ENCODE results near the gene HSD17B1.

Gene HSD17B1

DNA sequence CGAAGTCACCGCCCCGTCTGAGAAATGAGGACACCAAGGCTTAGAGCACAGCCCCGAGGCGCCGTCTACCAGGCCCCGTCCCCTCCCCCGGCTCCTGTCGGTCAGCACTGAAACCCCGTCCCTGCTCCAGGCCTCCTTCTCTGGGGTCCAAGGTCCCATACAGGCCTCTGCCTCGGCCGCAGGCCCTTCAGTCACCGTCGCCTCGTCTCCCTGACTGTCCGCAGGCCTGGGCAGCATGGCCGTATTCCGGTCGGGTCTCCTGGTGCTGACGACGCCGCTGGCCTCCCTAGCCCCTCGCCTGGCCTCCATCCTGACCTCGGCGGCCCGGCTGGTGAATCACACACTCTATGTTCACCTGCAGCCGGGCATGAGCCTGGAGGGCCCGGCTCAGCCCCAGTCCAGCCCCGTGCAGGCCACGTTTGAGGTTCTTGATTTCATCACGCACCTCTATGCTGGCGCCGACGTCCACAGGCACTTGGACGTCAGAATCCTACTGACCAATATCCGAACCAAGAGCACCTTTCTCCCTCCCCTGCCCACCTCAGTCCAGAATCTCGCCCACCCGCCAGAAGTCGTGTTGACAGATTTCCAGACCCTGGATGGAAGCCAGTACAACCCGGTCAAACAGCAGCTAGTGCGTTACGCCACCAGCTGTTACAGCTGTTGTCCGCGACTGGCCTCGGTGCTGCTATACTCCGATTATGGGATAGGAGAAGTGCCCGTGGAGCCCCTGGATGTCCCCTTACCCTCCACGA is 9.8 kb downstream of the HSD17B1 start:
- H3K9ac ChIP-seq (ENCODE audit: low read length) = peak overlapping the region; percentile 85
- peak overlapping the region; percentile 80 for H3K4me2 ChIP-seq (ENCODE audit: low read depth, low read length, poor library complexity, severe bottlenecking)
- H3K4me3 ChIP-seq (ENCODE audit: insufficient read depth, low read length, poor library complexity, severe bottlenecking) = peak overlapping the region; percentile 66
- H4K20me1 ChIP-seq (ENCODE audit: low read depth, low read length) = no peaks in the 10 kb centered on the region
- no peaks in the 10 kb centered on the region for H3K9me3 ChIP-seq (ENCODE audit: insufficient read depth, low read length)
- no peaks in the 10 kb centered on the region for H3K36me3 ChIP-seq (ENCODE audit: low read length)
- no peaks in the 10 kb centered on the region for H3K27me3 ChIP-seq (ENCODE audit: low read length)
- peaks cover 5% of the 10 kb centered on the region; the same call in 1 of the 2 replicates for H3F3A ChIP-seq (ENCODE audit: insufficient read depth)
- TF ChIP-seq EZH2phosphoT487 (conservative IDR thresholded peaks at IDR 0.05; ENCODE audit: low read length) = no peak
- no peak for TF ChIP-seq CTCF (IDR thresholded peaks at IDR 0.05; ENCODE audit: insufficient read depth, low read length, poor library complexity, severe bottlenecking)
- peak overlapping the region; percentile 59 for H3K27ac ChIP-seq (ENCODE audit: low read depth, low read length)
- no peaks in the 10 kb centered on the region for H3K9me2 ChIP-seq (replicated peaks; ENCODE audit: insufficient read depth, low read length)
- H3K79me2 ChIP-seq (ENCODE audit: insufficient read depth, low read length) = peaks cover 32% of the 10 kb centered on the region
- H2AFZ ChIP-seq (ENCODE audit: low read depth, low read length, severe bottlenecking) = no peak overlapping the region

DNA sequence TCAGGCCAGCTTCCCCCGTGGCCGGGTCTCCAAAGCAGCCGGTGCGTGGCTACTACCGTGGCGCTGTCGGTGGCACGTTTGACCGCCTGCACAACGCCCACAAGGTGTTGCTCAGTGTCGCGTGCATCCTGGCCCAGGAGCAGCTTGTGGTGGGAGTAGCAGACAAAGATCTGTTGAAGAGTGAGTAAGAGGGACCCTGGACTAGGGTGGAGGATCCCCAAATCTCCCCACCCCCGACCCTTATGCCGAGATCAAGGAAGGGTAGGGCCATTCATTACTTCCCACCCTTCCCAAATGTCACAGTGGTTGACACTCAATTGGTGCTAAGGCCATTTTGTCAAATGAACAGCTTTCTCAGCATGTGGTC is 10.4 kb downstream of the HSD17B1 start:
- H3K4me3 ChIP-seq (ENCODE audit: insufficient read depth, low read length, poor library complexity, severe bottlenecking) = peak overlapping the region; percentile 66
- H3K9me3 ChIP-seq (ENCODE audit: insufficient read depth, low read length) = no peaks in the 10 kb centered on the region
- H3K9ac ChIP-seq (ENCODE audit: low read length) = peak overlapping the region; percentile 85
- H3K27me3 ChIP-seq (ENCODE audit: low read length) = no peaks in the 10 kb centered on the region
- peaks cover 5% of the 10 kb centered on the region; the same call in 1 of the 2 replicates for H3F3A ChIP-seq (ENCODE audit: insufficient read depth)
- peaks cover 36% of the 10 kb centered on the region for H3K79me2 ChIP-seq (ENCODE audit: insufficient read depth, low read length)
- no peak overlapping the region for H2AFZ ChIP-seq (ENCODE audit: low read depth, low read length, severe bottlenecking)
- H3K27ac ChIP-seq (ENCODE audit: low read depth, low read length) = peak overlapping the region; percentile 59; the same call in 1 of the 2 replicates
- no peaks in the 10 kb centered on the region for H4K20me1 ChIP-seq (ENCODE audit: low read depth, low read length)
- H3K36me3 ChIP-seq (ENCODE audit: low read length) = no peaks in the 10 kb centered on the region
- TF ChIP-seq EZH2phosphoT487 (conservative IDR thresholded peaks at IDR 0.05; ENCODE audit: low read length) (no peak), CTCF (IDR thresholded peaks at IDR 0.05; ENCODE audit: insufficient read depth, low read length, poor library complexity, severe bottlenecking) (no peak)
- H3K9me2 ChIP-seq (replicated peaks; ENCODE audit: insufficient read depth, low read length) = no peaks in the 10 kb centered on the region
- peak overlapping the region; percentile 80 for H3K4me2 ChIP-seq (ENCODE audit: low read depth, low read length, poor library complexity, severe bottlenecking)

GRCh38 chr17:42563543-42563942 is 10.8 kb downstream of the HSD17B1 start:
- no peak overlapping the region for H2AFZ ChIP-seq (ENCODE audit: low read depth, low read length, severe bottlenecking)
- no peaks in the 10 kb centered on the region for H3K36me3 ChIP-seq (ENCODE audit: low read length)
- H3K4me2 ChIP-seq (ENCODE audit: low read depth, low read length, poor library complexity, severe bottlenecking) = peak overlapping the region; percentile 80
- peak overlapping the region; percentile 85 for H3K9ac ChIP-seq (ENCODE audit: low read length)
- H3F3A ChIP-seq (ENCODE audit: insufficient read depth) = peaks cover 5% of the 10 kb centered on the region; the same call in 1 of the 2 replicates
- no peaks in the 10 kb centered on the region for H4K20me1 ChIP-seq (ENCODE audit: low read depth, low read length)
- no peak overlapping the region for H3K27ac ChIP-seq (ENCODE audit: low read depth, low read length)
- peak overlapping the region; percentile 66 for H3K4me3 ChIP-seq (ENCODE audit: insufficient read depth, low read length, poor library complexity, severe bottlenecking)
- H3K27me3 ChIP-seq (ENCODE audit: low read length) = no peaks in the 10 kb centered on the region
- TF ChIP-seq CTCF (IDR thresholded peaks at IDR 0.05; ENCODE audit: insufficient read depth, low read length, poor library complexity, severe bottlenecking) (no peak), EZH2phosphoT487 (conservative IDR thresholded peaks at IDR 0.05; ENCODE audit: low read length) (no peak)
- H3K9me2 ChIP-seq (replicated peaks; ENCODE audit: insufficient read depth, low read length) = no peaks in the 10 kb centered on the region
- no peaks in the 10 kb centered on the region for H3K9me3 ChIP-seq (ENCODE audit: insufficient read depth, low read length)
- peaks cover 40% of the 10 kb centered on the region for H3K79me2 ChIP-seq (ENCODE audit: insufficient read depth, low read length)
